ENCODE results near the gene IGF2. TPM values are rescaled to one million over a fixed set of nuclear protein-coding genes. Genes with fewer than 3 reads are reported as not detected.

IGF2 gene
- total and polyA plus RNA-seq, 10 of the 15 experiments (the other 5 are each of a cell fraction or from before 2014, with no cell fraction given) = 0.41 TPM; not detected in 9

DNA sequence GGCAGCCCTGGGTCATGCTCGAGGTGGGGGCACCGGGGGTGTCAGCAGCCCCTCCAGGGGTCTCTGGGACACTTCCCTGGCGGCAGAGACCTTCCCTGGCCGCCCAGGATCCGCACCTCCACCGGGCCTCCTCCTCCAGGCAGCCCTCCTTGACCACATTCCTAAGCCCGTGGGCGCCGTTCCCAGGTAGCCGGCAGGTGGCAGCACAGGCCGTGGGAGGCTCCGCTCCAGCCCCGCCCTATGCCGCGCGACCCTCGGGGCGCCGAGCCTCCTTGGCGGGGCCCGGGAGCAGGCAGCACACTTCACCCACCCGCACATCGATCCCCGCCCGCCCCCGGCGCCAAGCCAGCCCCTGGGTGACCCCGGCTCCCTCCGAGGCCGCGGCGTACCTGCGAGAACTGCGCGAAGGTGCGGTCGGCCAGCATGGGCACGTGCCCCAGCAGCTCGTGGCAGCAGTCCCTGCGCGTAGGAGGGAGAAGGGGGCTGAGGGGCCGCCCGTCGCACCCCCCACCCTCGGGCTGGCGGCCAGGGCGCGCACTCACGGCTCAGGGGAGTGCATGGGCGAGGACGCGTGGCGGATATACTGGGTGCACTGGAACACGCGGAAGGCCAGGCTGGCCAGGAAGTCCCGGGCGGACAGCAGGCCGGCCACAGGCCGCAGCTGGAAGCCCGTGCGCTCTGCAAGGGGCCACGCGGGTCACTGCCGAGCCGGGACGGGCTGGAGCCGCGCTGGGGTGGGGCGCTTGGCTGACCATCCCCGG is 27.1 kb upstream of the IGF2 start:
- no peak overlapping the region for H3K27ac ChIP-seq (ENCODE audit: control insufficient read depth, insufficient read depth)
- ChIA-PET CTCF (no interaction called here), RAD21 (ENCODE audit: unreplicated experiment) (no interaction called here), POLR2A (no interaction called here), SMC1A (ENCODE audit: uncharacterized antibody, unreplicated experiment) (no interaction called here)
- no peaks in the 10 kb centered on the region for H3K4me1 ChIP-seq (ENCODE audit: control insufficient read depth, insufficient read depth, low read length)
- TF ChIP-seq CREM (IDR thresholded peaks at IDR 0.05; ENCODE audit: low read depth) (no peak), SMARCA5 (IDR thresholded peaks at IDR 0.05) (peak; percentile 73; the same call in 1 of the 2 replicates), RAD21 (IDR thresholded peaks at IDR 0.05; ENCODE audit: insufficient read depth, low read depth, low read length) (peak; percentile 32; the same call in 1 of the 2 replicates), CTCF (IDR thresholded peaks at IDR 0.05 in 2 of 3, conservative IDR thresholded peaks at IDR 0.05 in 1 of 3; ENCODE audit: control insufficient read depth in 2 of 3, extremely low read depth in 1 of 3, insufficient read depth in 1 of 3, low read depth in 3 of 3, low read length in 3 of 3) (peak; percentile 25 to 42 (median 28); a peak in 5 of 6 replicates)
- intact Hi-C loops (cut with micrococcal nuclease; ENCODE audit: unreplicated experiment) (no loop called here), in situ Hi-C loops (cut with MboI) (no loop called here)
- H3K27me3 ChIP-seq (replicated peaks in 1 of 2; ENCODE audit: control insufficient read depth in 2 of 2, insufficient read depth in 2 of 2, low read length in 1 of 2) = no peaks in the 10 kb centered on the region
- FAIRE-seq (no peak), ATAC-seq (peak; percentile 77), DNase-seq (ENCODE audit: low read depth, low spot score) (no peak)
- no TSS peak for BruUV-seq (replicated peaks)
- H3K36me3 ChIP-seq (ENCODE audit: control insufficient read depth in 2 of 2, insufficient read depth in 2 of 2, low read length in 1 of 2) = no peaks in the 10 kb centered on the region
- H4K20me1 ChIP-seq (ENCODE audit: control insufficient read depth, insufficient read depth) = no peaks in the 10 kb centered on the region
- H3K9ac ChIP-seq (ENCODE audit: control insufficient read depth, insufficient read depth, low read length) = no peak overlapping the region
- H3K4me3 ChIP-seq = no peak overlapping the region
- no peak overlapping the region for H3K4me2 ChIP-seq (ENCODE audit: control insufficient read depth, insufficient read depth)
- no peak overlapping the region for H2AFZ ChIP-seq (ENCODE audit: control insufficient read depth, low read depth, low read length)
- 39% methylated on average over 46 of the region's 70 CpGs for WGBS (ENCODE audit: insufficient coverage, insufficient replicate concordance, low lambda C conversion rate, missing lambda C conversion rate)
- no peaks in the 10 kb centered on the region for H3K79me2 ChIP-seq (ENCODE audit: control insufficient read depth, insufficient read depth, low read length)
- no peaks in the 10 kb centered on the region for H3K9me3 ChIP-seq (replicated peaks; ENCODE audit: control insufficient read depth, insufficient read depth, low read length)

- H3K27ac ChIP-seq (ENCODE audit: control insufficient read depth, insufficient read depth) = no peak overlapping the region
- no peak for DNase-seq (ENCODE audit: low read depth, low spot score)
- RAD21 ChIA-PET (ENCODE audit: unreplicated experiment) = interaction anchor here (0.9 kb wide), 1 partner anchor 14 kb away, joined by 3 read pairs; no protein-coding TSS in a partner anchor
- no peak overlapping the region for H3K4me2 ChIP-seq (ENCODE audit: control insufficient read depth, insufficient read depth)
- no peak overlapping the region for H3K4me3 ChIP-seq
- H3K4me1 ChIP-seq (ENCODE audit: control insufficient read depth, insufficient read depth, low read length) = no peaks in the 10 kb centered on the region
- H3K79me2 ChIP-seq (ENCODE audit: control insufficient read depth, insufficient read depth, low read length) = no peaks in the 10 kb centered on the region
- no TSS peak for BruUV-seq (replicated peaks)
- H3K9ac ChIP-seq (ENCODE audit: control insufficient read depth, insufficient read depth, low read length) = no peak overlapping the region
- intact Hi-C loops (cut with micrococcal nuclease; ENCODE audit: unreplicated experiment) = no loop called here
- no peaks in the 10 kb centered on the region for H3K36me3 ChIP-seq (ENCODE audit: control insufficient read depth in 2 of 2, insufficient read depth in 2 of 2, low read length in 1 of 2)
- FAIRE-seq = no peak
- POLR2A ChIA-PET = no interaction called here
- in situ Hi-C loops (cut with MboI) = no loop called here
- CTCF ChIA-PET = no interaction called here
- SMC1A ChIA-PET (ENCODE audit: uncharacterized antibody, unreplicated experiment) = no interaction called here
- no peaks in the 10 kb centered on the region for H3K9me3 ChIP-seq (replicated peaks; ENCODE audit: control insufficient read depth, insufficient read depth, low read length)
- H4K20me1 ChIP-seq (ENCODE audit: control insufficient read depth, insufficient read depth) = no peaks in the 10 kb centered on the region
- ATAC-seq = no peak
- no peak overlapping the region for H2AFZ ChIP-seq (ENCODE audit: control insufficient read depth, low read depth, low read length)
- 47% methylated on average over 13 of the region's 13 CpGs for WGBS (ENCODE audit: insufficient coverage, insufficient replicate concordance, low lambda C conversion rate, missing lambda C conversion rate)
- H3K27me3 ChIP-seq (replicated peaks in 1 of 2; ENCODE audit: control insufficient read depth in 2 of 2, insufficient read depth in 2 of 2, low read length in 1 of 2) = no peaks in the 10 kb centered on the region
- TF ChIP-seq SIN3A (IDR thresholded peaks at IDR 0.05; ENCODE audit: low read depth, low read length) (no peak), EZH2 (IDR thresholded peaks at IDR 0.05; ENCODE audit: borderline replicate concordance, control insufficient read depth, low read depth, low read length) (no peak), SUPT20H (IDR thresholded peaks at IDR 0.05; ENCODE audit: borderline replicate concordance, control insufficient read depth, low read depth, low read length) (no peak), BCL3 (IDR thresholded peaks at IDR 0.05; ENCODE audit: borderline replicate concordance, insufficient read depth, low read depth, low read length, poor library complexity, severe bottlenecking) (no peak), SMAD5 (IDR thresholded peaks at IDR 0.05; ENCODE audit: low read depth) (no peak), NFYB (IDR thresholded peaks at IDR 0.05; ENCODE audit: insufficient read depth, low read depth, low read length) (no peak), IRF4 (IDR thresholded peaks at IDR 0.05; ENCODE audit: low read depth, low read length) (no peak)
- TF ChIP-seq, protein P1, sequence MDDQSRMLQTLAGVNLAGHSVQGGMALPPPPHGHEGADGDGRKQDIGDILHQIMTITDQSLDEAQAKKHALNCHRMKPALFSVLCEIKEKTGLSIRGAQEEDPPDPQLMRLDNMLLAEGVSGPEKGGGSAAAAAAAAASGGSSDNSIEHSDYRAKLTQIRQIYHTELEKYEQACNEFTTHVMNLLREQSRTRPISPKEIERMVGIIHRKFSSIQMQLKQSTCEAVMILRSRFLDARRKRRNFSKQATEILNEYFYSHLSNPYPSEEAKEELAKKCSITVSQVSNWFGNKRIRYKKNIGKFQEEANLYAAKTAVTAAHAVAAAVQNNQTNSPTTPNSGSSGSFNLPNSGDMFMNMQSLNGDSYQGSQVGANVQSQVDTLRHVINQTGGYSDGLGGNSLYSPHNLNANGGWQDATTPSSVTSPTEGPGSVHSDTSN (IDR thresholded peaks at IDR 0.05; ENCODE audit: insufficient replicate concordance, low read depth, low read length) = no peak
These were observed 26.4 kb upstream of the IGF2 start for GRCh38 chr11:2165571-2165970.

All from GM12878 (cell line).